ENCODE measurements around the gene MRPS5. TPM values are rescaled to one million over a fixed set of nuclear protein-coding genes. Genes with fewer than 3 reads are reported as not detected.

MRPS5 gene
- total RNA-seq, 4 donors from 2014 or later: 53.4 to 106 (median 68.7) TPM

DNA sequence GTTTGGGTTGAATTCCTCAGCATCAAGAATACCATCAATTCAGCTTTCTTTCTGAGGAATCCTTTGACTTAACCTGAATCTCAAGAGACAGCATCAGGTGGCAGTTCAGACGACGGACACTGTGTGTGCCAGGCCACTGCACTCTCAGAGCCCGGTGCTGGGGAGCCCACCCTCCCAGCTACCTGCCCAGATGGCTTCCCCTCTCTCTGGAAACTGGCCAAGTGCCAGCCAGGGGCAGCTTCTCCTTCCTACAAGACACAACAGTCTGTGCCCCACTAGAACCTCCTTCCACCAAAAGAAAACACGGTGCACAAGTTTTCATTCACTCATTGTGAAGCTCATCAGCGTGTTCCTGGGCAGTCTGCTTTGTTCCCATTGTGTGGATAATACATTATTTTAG lies 67.6 kb downstream of the MRPS5 start:
- no peaks in the 10 kb centered on the region for H3K4me1 ChIP-seq
- no peak overlapping the region for H3K27ac ChIP-seq
- in situ Hi-C loops (cut with MboI; ENCODE audit: low sequenced_read_pairs in 4 of 4) (no loop called here), intact Hi-C loops (cut with DNase I; ENCODE audit: low total_unique reads) (no loop called here)
- no peak for ATAC-seq
- no peak for DNase-seq
- no peak overlapping the region for H3K4me3 ChIP-seq
- peaks cover 0 to 6% (median 0%) of the 10 kb centered on the region in 3 donors for H3K27me3 ChIP-seq
- H3K9me3 ChIP-seq: no peaks in the 10 kb centered on the region
- TF ChIP-seq, protein P1, sequence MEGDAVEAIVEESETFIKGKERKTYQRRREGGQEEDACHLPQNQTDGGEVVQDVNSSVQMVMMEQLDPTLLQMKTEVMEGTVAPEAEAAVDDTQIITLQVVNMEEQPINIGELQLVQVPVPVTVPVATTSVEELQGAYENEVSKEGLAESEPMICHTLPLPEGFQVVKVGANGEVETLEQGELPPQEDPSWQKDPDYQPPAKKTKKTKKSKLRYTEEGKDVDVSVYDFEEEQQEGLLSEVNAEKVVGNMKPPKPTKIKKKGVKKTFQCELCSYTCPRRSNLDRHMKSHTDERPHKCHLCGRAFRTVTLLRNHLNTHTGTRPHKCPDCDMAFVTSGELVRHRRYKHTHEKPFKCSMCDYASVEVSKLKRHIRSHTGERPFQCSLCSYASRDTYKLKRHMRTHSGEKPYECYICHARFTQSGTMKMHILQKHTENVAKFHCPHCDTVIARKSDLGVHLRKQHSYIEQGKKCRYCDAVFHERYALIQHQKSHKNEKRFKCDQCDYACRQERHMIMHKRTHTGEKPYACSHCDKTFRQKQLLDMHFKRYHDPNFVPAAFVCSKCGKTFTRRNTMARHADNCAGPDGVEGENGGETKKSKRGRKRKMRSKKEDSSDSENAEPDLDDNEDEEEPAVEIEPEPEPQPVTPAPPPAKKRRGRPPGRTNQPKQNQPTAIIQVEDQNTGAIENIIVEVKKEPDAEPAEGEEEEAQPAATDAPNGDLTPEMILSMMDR (IDR thresholded peaks at IDR 0.05 in 4 of 5, conservative IDR thresholded peaks at IDR 0.05 in 1 of 5): no peak
- TF ChIP-seq POLR2A (IDR thresholded peaks at IDR 0.05): no peak
- no peaks in the 10 kb centered on the region for H3K36me3 ChIP-seq

DNA sequence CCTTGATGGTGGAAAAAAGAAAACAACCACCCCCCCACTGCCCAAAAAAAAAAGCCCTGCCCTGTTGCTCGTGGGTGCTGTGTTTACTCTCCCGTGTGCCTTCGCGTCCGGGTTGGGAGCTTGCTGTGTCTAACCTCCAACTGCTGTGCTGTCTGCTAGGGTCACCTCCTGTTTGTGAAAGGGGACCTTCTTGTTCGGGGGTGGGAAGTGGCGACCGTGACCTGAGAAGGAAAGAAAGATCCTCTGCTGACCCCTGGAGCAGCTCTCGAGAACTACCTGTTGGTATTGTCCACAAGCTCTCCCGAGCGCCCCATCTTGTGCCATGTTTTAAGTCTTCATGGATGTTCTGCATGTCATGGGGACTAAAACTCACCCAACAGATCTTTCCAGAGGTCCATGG lies 68.1 kb downstream of the MRPS5 start:
- intact Hi-C loops (cut with DNase I; ENCODE audit: low total_unique reads): no loop called here

DNA sequence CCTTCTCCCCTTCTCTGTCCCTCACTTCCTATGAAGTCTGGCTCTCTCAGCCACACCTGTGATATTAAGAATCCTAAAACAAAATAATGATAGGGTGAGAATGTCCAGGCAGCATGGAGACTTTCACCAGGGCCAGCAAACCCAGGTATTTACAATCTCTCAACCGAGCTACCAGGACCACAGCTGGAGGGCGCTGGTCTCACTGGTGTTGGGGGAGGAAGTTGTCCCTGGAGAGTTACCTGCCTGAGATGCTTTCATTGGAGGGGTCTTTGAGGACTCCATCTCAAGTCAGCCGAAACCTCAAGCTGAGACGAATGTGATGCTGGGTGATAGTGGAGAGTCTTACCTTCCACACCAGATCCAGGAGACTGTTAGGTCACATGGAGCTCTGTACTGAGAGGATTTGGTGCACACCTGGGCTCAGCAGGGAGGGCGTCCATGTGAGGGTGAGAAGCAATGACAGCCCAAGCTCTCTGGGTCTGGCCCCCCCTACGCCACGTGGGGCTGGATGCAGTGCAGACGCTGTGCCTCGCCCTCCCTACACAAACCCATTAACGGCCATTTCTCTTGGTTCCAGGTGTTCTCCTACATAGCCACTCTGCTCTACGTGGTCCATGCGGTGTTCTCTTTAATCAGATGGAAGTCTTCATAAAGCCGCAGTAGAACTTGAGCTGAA lies 68.7 kb downstream of the MRPS5 start:
- Histone ChIP-seq H3K9me3 (no peaks in the 10 kb centered on the region), H3K27ac (no peak overlapping the region), H3K36me3 (no peaks in the 10 kb centered on the region), H3K4me1 (no peaks in the 10 kb centered on the region), H3K4me3 (no peak overlapping the region), H3K27me3 (peaks cover 0 to 6% (median 0%) of the 10 kb centered on the region in 3 donors)
- TF ChIP-seq, protein P1 (IDR thresholded peaks at IDR 0.05 in 4 of 5, conservative IDR thresholded peaks at IDR 0.05 in 1 of 5): no peak
- no peak for TF ChIP-seq POLR2A (IDR thresholded peaks at IDR 0.05)
- in situ Hi-C loops (cut with MboI; ENCODE audit: low sequenced_read_pairs in 4 of 4): no loop called here
- no peak for DNase-seq
- intact Hi-C loops (cut with DNase I; ENCODE audit: low total_unique reads): no loop called here
- ATAC-seq: no peak

More for the DNA sequence above, 68.1 kb downstream of the MRPS5 start:
- no peaks in the 10 kb centered on the region for H3K4me1 ChIP-seq
- no peak overlapping the region for H3K4me3 ChIP-seq
- no peak overlapping the region for H3K27ac ChIP-seq
- H3K27me3 ChIP-seq: peaks cover 0 to 6% (median 0%) of the 10 kb centered on the region in 3 donors
- no peak for DNase-seq
- in situ Hi-C loops (cut with MboI; ENCODE audit: low sequenced_read_pairs in 4 of 4): no loop called here
- TF ChIP-seq, protein P1 (IDR thresholded peaks at IDR 0.05 in 4 of 5, conservative IDR thresholded peaks at IDR 0.05 in 1 of 5): no peak
- TF ChIP-seq POLR2A (IDR thresholded peaks at IDR 0.05): no peak
- ATAC-seq: no peak
- H3K9me3 ChIP-seq: no peaks in the 10 kb centered on the region
- H3K36me3 ChIP-seq: no peaks in the 10 kb centered on the region

DNA sequence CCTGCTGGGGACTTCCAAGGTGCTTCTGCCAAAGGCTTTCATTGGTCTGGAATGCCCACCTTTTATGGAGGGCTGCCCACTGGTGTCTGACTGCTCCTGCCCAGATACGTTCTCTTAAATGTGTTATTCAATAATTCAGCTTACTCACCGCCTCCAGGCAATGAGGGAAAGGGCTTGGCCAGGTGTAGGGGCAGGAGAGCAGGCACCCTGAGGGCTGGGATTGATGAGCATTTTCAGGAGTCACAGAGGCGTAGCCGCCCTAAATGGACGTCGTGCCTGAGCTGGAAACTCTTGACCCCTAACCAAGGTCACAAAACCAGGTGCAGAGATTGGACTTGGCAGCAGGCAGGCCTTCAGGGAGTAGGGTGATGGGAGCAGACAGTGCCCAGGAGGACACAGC lies 69.3 kb downstream of the MRPS5 start:
- H3K36me3 ChIP-seq: no peaks in the 10 kb centered on the region
- in situ Hi-C loops (cut with MboI; ENCODE audit: low sequenced_read_pairs in 4 of 4) (no loop called here), intact Hi-C loops (cut with DNase I; ENCODE audit: low total_unique reads) (no loop called here)
- TF ChIP-seq POLR2A (IDR thresholded peaks at IDR 0.05): no peak
- TF ChIP-seq, protein P1 (IDR thresholded peaks at IDR 0.05 in 4 of 5, conservative IDR thresholded peaks at IDR 0.05 in 1 of 5): no peak
- H3K4me3 ChIP-seq: no peak overlapping the region
- ATAC-seq: no peak
- peaks cover 0 to 6% (median 0%) of the 10 kb centered on the region in 3 donors for H3K27me3 ChIP-seq
- no peaks in the 10 kb centered on the region for H3K9me3 ChIP-seq
- no peak overlapping the region for H3K27ac ChIP-seq
- no peaks in the 10 kb centered on the region for H3K4me1 ChIP-seq
- no peak for DNase-seq

GRCh38 chr2:95051626-95052025 lies 70.0 kb downstream of the MRPS5 start:
- Histone ChIP-seq H3K4me1 (no peaks in the 10 kb centered on the region), H3K36me3 (no peaks in the 10 kb centered on the region), H3K9me3 (no peaks in the 10 kb centered on the region), H3K4me3 (no peak overlapping the region), H3K27ac (no peak overlapping the region), H3K27me3 (peaks cover 0 to 6% (median 0%) of the 10 kb centered on the region in 3 donors)
- in situ Hi-C loops (cut with MboI; ENCODE audit: low sequenced_read_pairs in 4 of 4): no loop called here
- ATAC-seq: no peak
- TF ChIP-seq, protein P1 (IDR thresholded peaks at IDR 0.05 in 4 of 5, conservative IDR thresholded peaks at IDR 0.05 in 1 of 5): no peak
- no peak for TF ChIP-seq POLR2A (IDR thresholded peaks at IDR 0.05)
- no peak for DNase-seq
- intact Hi-C loops (cut with DNase I; ENCODE audit: low total_unique reads): no loop called here

Data from gastrocnemius medialis (tissue), 4 donors.